GM06990 (cell line): Measurements from ENCODE around the gene PLB1.
"Not testable (repeated sequence)": the region's sequence is repeated elsewhere in the genome, so short reads cannot be mapped to it uniquely, and the experiment has no call there.

Experiments used
- DNase-seq: peaks from one replicate; pipeline ENCODE4 v3.0.0-alpha.2; 2011; ENCODE audit not compliant: insufficient read length; ENCODE audit errors: extremely low read depth
- H3K27me3 ChIP-seq: replicated peaks from 2 replicates; pipeline ENCODE4 v1.6.0; 2011; ENCODE audit warnings: low read length; ENCODE audit not compliant: control insufficient read depth, insufficient read depth
- H3K36me3 ChIP-seq: 2 replicates; pipeline ENCODE4 v1.5.1; 2011; ENCODE audit warnings: low read length; ENCODE audit not compliant: control insufficient read depth, insufficient read depth
- H3K4me3 ChIP-seq: replicated peaks from 2 replicates; pipeline ENCODE4 v1.5.1; 2011; ENCODE audit warnings: low read depth, mild to moderate bottlenecking, control low read depth, low read length
- TF ChIP-seq, protein P1 (sequence below): IDR thresholded peaks from 2 replicates; pipeline ENCODE4 v1.5.1; 2011; ENCODE audit warnings: low read length, control low read depth, mild to moderate bottlenecking, inconsistent platforms; ENCODE audit not compliant: insufficient read depth, poor library complexity, severe bottlenecking

PLB1 gene

DNA sequence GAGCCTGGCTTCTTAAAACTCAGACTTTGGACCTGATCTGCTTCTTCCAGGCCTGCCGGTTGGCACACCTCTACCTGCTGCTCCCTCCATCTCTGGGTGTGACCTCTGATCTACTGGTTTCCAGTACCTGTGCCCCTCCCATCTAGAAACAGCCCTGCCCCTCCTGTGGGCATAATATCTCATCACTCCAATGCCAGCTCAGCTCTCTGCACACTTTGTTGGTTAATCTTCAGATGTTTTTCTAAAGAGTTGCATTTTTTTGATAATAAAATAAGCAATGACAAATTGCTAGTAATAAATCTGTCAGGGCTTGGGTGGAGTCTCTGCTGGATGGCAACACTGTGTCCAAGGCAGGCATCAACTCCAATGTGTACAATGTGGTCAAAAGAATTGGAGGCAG, 166.2 kb downstream of the PLB1 start:
- H3K4me3 ChIP-seq: no peak overlapping the region
- no peak for DNase-seq
- TF ChIP-seq, protein P1, sequence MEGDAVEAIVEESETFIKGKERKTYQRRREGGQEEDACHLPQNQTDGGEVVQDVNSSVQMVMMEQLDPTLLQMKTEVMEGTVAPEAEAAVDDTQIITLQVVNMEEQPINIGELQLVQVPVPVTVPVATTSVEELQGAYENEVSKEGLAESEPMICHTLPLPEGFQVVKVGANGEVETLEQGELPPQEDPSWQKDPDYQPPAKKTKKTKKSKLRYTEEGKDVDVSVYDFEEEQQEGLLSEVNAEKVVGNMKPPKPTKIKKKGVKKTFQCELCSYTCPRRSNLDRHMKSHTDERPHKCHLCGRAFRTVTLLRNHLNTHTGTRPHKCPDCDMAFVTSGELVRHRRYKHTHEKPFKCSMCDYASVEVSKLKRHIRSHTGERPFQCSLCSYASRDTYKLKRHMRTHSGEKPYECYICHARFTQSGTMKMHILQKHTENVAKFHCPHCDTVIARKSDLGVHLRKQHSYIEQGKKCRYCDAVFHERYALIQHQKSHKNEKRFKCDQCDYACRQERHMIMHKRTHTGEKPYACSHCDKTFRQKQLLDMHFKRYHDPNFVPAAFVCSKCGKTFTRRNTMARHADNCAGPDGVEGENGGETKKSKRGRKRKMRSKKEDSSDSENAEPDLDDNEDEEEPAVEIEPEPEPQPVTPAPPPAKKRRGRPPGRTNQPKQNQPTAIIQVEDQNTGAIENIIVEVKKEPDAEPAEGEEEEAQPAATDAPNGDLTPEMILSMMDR: no peak

DNA sequence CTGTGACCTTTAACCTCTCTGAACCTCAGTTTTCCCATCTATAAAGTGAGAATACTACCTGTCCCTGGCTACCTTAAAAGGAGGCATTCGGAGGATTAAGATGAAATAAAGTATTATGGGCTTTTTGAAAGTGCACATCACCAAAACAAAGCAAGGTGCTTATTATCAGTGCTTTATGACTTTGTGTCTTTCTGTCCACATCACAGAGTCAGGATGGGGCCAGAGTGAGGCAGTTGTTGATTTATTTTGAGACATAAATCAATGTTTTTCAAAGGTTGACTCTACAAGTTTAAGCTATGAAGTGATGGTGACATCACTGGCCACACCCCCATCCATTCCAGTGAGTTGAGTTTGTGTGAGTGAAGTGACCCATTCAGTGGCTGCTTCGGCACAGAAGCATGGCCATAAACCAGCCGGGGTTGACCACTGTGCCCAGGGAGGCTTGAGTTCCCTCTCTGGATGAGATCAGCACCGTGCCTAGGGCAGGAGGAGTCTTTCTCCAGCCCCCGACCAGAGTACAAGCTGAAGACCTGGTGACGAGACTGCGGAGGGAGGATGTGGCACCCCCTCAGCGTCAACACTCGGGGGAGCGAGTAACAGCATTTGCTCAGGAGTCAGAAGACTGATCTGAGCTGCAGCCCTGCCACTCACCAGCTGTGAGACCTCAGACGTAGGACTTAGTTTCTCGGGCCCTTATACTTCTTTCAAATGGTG, 166.8 kb downstream of the PLB1 start:
- H3K4me3 ChIP-seq: no peak overlapping the region
- no peak for DNase-seq
- H3K36me3 ChIP-seq: no peaks in the 10 kb centered on the region
- TF ChIP-seq, protein P1: no peak
- H3K27me3 ChIP-seq: no peaks in the 10 kb centered on the region; the same call in 1 of the 2 replicates

More for the DNA sequence above, 166.2 kb downstream of the PLB1 start:
- Histone ChIP-seq H3K27me3 (no peaks in the 10 kb centered on the region; the same call in 1 of the 2 replicates), H3K36me3 (no peaks in the 10 kb centered on the region)

DNA sequence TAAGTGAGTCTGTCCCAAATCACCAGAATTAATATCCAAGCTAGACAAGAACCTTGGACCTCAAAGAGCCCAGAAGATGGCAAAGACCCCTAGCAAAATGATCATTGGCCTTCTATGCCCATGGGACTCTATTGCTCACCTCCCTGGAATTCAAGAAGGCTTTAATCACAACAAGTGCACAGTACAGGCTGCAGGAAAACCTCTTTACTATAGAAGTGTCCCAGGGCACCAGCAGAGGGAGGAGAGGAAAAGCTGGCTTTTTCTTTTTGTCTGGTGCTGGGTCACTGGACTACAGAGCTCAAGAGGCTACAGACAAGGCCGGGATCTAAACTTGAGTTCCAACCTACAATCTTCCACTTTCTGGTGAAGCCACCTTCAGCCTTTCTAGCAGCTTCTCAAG, 167.5 kb downstream of the PLB1 start:
- no peak for DNase-seq

DNA sequence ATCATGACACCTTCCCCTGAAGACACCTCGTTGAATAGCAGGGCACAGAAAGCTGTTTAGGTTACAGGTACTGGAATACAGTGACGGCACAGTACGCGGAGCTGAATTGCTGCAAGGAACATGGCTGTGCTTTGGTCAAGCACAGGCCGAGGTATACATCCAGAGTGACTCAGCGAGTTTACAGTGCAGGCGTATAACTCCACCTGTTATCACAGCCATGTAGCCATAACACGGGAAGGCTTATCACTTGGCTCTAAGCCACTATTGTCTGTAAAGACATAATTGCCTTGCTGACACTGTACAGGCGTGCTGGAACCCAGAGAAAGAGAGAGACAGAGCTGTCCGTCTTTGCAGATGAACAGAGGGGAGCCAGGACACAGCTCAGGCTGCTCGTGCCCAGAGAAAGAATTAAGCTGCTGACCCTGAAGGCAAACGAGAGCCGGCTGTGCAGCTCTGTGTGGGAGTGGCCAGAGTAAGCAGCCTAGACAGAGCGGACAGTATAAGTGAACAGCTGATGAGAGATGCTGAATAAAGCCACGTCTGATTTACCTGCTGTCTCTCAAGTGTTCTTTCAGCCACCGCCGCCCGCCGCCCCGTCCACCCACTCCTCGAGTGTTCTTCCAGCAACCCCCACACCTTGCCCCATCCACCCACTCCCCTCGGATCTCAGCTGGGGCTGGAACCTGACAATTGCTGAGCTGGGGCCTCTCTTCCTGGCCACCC, 168.4 kb downstream of the PLB1 start:
- H3K27me3 ChIP-seq: no peaks in the 10 kb centered on the region; the same call in 1 of the 2 replicates
- H3K36me3 ChIP-seq: no peaks in the 10 kb centered on the region
- TF ChIP-seq, protein P1: no peak
- H3K4me3 ChIP-seq: no peak overlapping the region
- DNase-seq: no peak

More for the DNA sequence above, 167.5 kb downstream of the PLB1 start:
- Histone ChIP-seq H3K4me3 (no peak overlapping the region), H3K36me3 (no peaks in the 10 kb centered on the region), H3K27me3 (no peaks in the 10 kb centered on the region; the same call in 1 of the 2 replicates)
- TF ChIP-seq, protein P1: no peak

DNA sequence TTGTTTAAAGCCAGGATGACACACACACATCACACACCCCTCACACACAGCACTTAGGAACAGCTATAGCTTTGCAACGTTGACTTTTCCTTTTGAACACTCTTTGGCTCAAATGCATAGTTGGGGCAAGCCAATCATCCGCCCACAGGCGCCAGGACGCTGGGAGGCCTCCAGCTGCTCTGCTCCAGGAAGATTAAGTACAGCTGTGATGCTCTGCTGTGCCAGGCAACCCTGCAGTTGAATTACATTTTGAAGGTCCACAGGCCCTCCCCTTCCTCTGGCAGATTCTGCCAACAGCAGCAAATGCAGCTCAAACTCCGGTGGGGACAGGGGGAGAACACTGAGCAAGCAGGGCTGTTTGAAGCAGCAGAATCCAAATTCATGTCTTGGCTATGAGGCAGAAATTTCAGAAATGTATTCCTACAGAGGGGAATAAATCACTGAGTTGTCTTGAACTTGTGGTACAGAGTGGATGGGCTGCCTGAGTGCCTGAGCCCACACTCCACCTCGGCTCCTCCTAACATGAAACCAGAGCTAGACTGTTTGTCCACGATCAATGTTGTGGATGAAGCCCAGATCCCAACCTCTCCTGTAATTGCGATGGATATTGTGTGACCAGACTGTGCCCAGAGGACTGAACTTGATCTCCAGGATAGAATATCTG, 169.3 kb downstream of the PLB1 start:
- no peak for DNase-seq
- Histone ChIP-seq H3K36me3 (no peaks in the 10 kb centered on the region), H3K27me3 (no peaks in the 10 kb centered on the region; the same call in 1 of the 2 replicates), H3K4me3 (no peak overlapping the region)
- TF ChIP-seq, protein P1: no peak

DNA sequence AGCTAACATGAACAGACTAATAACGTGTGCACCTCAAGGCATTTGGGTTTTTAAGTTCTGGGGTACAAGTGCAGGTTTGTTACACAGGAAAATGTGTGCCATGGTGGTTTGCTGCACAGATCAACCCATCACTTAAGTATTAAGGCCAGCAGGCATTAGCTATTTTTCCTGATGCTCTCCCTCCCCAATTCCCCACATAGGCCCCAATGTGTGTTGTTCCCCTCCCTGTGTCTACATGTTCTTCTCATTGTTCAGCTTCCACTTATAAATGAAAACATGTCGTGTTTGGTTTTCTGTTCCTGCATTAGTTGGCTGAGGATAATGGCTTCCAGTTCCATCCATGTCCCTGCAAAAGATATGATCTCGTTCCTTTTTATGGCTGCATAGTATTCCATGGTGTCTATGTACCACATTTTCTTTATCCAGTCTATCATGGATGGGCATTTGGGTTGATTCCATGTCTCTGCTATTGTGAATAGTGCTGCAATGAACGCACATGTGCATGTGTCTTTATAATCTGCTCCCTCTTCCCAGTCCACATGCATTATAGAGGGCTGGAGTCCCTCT, 170.0 kb downstream of the PLB1 start:
- H3K4me3 ChIP-seq, DNase-seq, H3K36me3 ChIP-seq, H3K27me3 ChIP-seq: not testable (repeated sequence)
